Tibial artery (tissue), 4 donors: Measurements from ENCODE around the gene CAMTA1.

Experiments used
- DNase-seq, 2 donors: peaks; one replicate each; pipeline ENCODE4 v3.0.0-alpha.2; 2019
- H3K27ac ChIP-seq, 2 donors: fragments of 200-600 bp; sonication (generic) in 1 of 2; 1 replicate in 1 of 2; 2 replicates in 1 of 2; pipeline ENCODE4 v1.5.1; 2018 to 2019; ENCODE audit warnings: mild to moderate bottlenecking in 1 of 2
- H3K27me3 ChIP-seq, 2 donors: fragments of 200-600 bp; sonication (generic) in 1 of 2; one replicate each; pipeline versions ENCODE4 v1.5.1 to v1.6.0; 2016 to 2019
- H3K36me3 ChIP-seq, 3 donors: fragments of 200-600 bp; sonication (generic) in 2 of 3; one replicate each; pipeline ENCODE4 v1.5.1; 2016 to 2019; ENCODE audit warnings: mild to moderate bottlenecking in 2 of 3
- H3K4me1 ChIP-seq, 4 donors: fragments of 200-600 bp; sonication (generic) in 2 of 4; 1 replicate in 3 of 4; 2 replicates in 1 of 4; pipeline ENCODE4 v1.5.1; 2016 to 2019
- H3K4me3 ChIP-seq, 2 donors: fragments of 200-600 bp; sonication (generic) in 1 of 2; 1 replicate in 1 of 2; 2 replicates in 1 of 2; pipeline ENCODE4 v1.5.1; 2018 to 2019; ENCODE audit warnings: mild to moderate bottlenecking in 2 of 2
- H3K9me3 ChIP-seq, 3 donors: fragments of 200-600 bp; sonication (generic) in 1 of 3; one replicate each; pipeline ENCODE4 v1.5.1; 2016 to 2019
- intact Hi-C: fragments of 100-400 bp; cut with DNase I; formaldehyde crosslinking; loops from one replicate; pipeline ENCODE4 v1.15.0; 2023; ENCODE audit warnings: low total_unique reads
- TF ChIP-seq, protein P1 (sequence below), 2 experiments: fragments of 200-600 bp in 1 of 2; fragments of 450-650 bp in 1 of 2; IDR thresholded peaks; one replicate each; pipeline ENCODE4 v1.5.1; 2017 to 2019; ENCODE audit warnings: antibody characterized with exemption in 2 of 2, mild to moderate bottlenecking in 1 of 2, moderate library complexity in 1 of 2

CAMTA1 gene

DNA sequence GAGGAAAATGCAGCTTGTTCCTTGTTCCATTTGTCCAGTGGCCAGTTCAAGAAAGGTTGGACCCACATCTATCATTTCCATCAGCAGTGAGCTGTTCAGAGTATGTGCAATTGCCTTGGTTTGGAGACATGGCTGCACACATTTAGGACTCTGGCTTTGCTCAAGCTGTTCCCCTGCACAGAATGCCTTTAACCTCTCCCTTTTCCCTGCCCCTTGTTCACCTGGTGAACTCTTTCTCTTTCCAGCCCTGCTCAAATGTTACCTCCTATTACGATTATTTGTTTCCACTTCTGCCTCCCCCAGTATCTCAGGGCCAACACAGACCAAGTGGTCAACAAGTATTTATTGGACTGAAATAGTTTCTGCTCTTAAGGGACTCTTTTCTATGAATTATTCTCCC is 385.9 kb downstream of the CAMTA1 start:
- Histone ChIP-seq H3K27me3 (peaks cover 0 to 40% of the 10 kb centered on the region in 2 donors), H3K36me3 (no peaks in the 10 kb centered on the region), H3K27ac (no peak overlapping the region), H3K9me3 (no peaks in the 10 kb centered on the region), H3K4me3 (no peak overlapping the region), H3K4me1 (peaks cover 0 to 4% (median 0%) of the 10 kb centered on the region in 4 donors)
- TF ChIP-seq, protein P1, sequence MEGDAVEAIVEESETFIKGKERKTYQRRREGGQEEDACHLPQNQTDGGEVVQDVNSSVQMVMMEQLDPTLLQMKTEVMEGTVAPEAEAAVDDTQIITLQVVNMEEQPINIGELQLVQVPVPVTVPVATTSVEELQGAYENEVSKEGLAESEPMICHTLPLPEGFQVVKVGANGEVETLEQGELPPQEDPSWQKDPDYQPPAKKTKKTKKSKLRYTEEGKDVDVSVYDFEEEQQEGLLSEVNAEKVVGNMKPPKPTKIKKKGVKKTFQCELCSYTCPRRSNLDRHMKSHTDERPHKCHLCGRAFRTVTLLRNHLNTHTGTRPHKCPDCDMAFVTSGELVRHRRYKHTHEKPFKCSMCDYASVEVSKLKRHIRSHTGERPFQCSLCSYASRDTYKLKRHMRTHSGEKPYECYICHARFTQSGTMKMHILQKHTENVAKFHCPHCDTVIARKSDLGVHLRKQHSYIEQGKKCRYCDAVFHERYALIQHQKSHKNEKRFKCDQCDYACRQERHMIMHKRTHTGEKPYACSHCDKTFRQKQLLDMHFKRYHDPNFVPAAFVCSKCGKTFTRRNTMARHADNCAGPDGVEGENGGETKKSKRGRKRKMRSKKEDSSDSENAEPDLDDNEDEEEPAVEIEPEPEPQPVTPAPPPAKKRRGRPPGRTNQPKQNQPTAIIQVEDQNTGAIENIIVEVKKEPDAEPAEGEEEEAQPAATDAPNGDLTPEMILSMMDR (IDR thresholded peaks at IDR 0.05): no peak
- no peak for DNase-seq
- intact Hi-C loops: no loop called here

DNA sequence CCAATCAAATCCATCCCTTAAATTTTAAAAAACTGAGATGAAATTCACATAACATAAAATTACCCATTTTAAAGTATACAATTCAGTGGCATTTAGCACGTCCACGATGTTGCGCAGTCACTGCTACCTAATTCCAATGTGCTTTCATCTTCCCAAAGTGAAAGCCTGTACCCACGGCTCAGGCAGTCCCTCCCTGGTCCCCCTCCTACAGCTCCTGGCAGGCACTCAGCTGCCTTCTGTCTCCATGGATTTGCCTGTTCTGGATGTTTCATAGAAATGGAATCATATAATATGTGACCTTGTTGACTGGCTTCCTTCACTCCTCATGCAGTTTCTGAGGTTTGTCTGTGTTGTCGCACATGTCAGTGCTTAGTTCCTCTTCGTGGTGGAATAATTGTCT is 386.3 kb downstream of the CAMTA1 start:
- DNase-seq: no peak
- intact Hi-C loops: no loop called here
- Histone ChIP-seq H3K4me1 (peaks cover 0 to 4% (median 0%) of the 10 kb centered on the region in 4 donors), H3K36me3 (no peaks in the 10 kb centered on the region), H3K9me3 (no peaks in the 10 kb centered on the region), H3K27me3 (peaks cover 0 to 44% of the 10 kb centered on the region in 2 donors), H3K27ac (no peak overlapping the region), H3K4me3 (no peak overlapping the region)
- TF ChIP-seq, protein P1 (IDR thresholded peaks at IDR 0.05): no peak

DNA sequence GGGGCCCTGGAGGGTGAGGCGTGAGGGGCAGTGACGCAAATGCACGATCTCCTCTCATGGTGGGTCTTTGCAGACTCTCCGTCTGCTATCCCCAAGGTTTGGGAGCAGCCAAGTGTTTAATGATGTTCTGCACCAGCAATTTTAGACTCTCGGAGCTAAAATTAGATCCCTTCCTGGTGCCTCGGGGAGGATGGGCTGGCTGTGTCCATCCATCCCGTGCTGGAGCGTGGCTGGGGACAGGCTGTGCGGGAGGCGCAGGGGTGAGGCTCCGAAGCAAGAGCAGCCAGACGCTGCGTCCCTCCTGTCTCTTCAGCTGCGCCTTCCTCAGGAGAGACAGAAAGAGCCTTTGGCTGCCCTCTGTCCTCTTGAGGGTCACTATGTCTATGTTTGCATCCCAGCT is 387.6 kb downstream of the CAMTA1 start:
- no peaks in the 10 kb centered on the region for H3K36me3 ChIP-seq
- peaks cover 0 to 57% of the 10 kb centered on the region in 2 donors for H3K27me3 ChIP-seq
- TF ChIP-seq, protein P1 (IDR thresholded peaks at IDR 0.05): no peak
- DNase-seq: no peak
- H3K27ac ChIP-seq: no peak overlapping the region
- peaks cover 0 to 4% (median 0%) of the 10 kb centered on the region in 4 donors for H3K4me1 ChIP-seq
- intact Hi-C loops: no loop called here
- no peak overlapping the region for H3K4me3 ChIP-seq
- no peaks in the 10 kb centered on the region for H3K9me3 ChIP-seq

DNA sequence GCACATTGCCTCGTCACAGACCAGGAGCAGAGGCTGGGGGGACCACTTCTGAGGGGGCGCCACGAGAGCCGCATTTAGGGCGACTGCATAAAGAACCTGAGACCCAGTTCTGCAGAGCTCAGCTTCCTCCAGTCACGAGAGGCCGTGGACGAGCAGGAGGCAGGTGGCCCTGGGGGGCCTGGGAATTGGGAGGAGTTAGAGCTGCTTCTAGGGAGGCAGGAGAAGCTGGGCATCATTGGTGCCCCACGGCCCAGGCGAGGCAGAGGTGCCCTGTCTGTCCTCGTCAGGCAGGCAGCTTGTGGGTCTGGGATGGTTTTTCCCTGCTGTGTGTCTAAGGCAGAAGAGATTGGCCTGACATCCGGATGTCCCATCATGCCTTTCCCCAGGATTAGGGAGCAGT is 389.3 kb downstream of the CAMTA1 start:
- Histone ChIP-seq H3K27ac (no peak overlapping the region), H3K9me3 (no peaks in the 10 kb centered on the region), H3K36me3 (no peaks in the 10 kb centered on the region), H3K4me3 (no peak overlapping the region), H3K27me3 (peaks cover 0 to 61% of the 10 kb centered on the region in 2 donors), H3K4me1 (peaks cover 0 to 4% (median 0%) of the 10 kb centered on the region in 4 donors)
- TF ChIP-seq, protein P1 (IDR thresholded peaks at IDR 0.05): no peak
- DNase-seq: no peak
- intact Hi-C loops: no loop called here

DNA sequence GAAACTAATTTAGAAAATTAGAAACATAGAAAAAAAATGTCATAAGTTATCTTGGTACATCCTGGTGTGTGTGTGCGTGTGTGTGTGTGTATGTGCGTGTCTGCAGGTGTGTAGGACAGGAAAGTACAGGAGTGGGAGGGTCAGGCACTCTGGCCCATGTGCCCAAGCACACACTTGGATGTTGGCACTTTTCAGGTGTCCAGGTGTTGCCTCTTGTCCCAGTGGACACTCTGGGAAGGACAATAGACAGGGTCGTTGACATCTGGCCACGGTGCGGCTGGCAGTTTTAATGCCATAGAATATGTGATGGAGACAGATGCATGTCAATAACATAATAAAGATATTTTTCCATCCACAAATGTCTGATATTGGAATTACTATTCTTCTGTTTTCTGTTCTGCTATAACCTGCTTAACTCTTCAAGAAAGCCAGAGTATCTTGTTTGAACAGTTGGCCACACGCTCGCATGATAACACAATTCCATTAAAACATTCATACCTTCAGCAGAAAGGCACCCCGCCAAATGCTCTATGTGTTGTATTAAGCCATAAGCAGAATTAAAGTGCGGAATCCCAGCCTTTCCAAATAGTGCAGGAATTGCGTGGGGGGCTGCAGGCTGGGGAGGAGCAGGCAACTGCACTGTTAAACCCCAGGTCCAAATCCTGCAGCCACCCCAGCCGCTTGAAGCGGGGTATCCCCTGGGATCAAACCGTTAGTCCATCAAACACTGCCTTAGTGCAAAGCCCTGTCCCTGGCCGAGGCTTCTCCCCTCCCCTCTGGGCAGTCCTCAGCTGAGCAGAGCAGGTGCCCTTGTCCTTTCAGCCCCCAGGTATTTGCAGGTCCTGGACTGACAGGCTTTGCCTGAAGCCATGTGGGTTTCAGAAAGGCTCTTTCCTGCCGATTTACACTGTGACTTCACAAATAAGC is 390.0 kb downstream of the CAMTA1 start:
- no peak overlapping the region for H3K4me3 ChIP-seq
- H3K9me3 ChIP-seq: peaks cover 0 to under 1% (median 0%) of the 10 kb centered on the region in 3 donors
- no peaks in the 10 kb centered on the region for H3K36me3 ChIP-seq
- peaks cover 0 to 61% of the 10 kb centered on the region in 2 donors for H3K27me3 ChIP-seq
- peaks cover 0 to 4% (median 0%) of the 10 kb centered on the region in 4 donors for H3K4me1 ChIP-seq
- TF ChIP-seq, protein P1 (IDR thresholded peaks at IDR 0.05): no peak
- H3K27ac ChIP-seq: no peak overlapping the region
- intact Hi-C loops: no loop called here
- DNase-seq: no peak
